Body of pancreas (tissue), 4 donors: ENCODE measurements around the gene ADORA1.

Experiments
- CTCF ChIP-seq, 7 experiments: fragments of 450-650 bp in 4 of 7; fragments of 200-600 bp in 3 of 7; sonication (generic) in 3 of 7; IDR thresholded peaks; one replicate each; pipeline ENCODE4 v1.5.1; 2016 to 2019; ENCODE audit warnings: antibody characterized with exemption in 7 of 7
- POLR2A ChIP-seq, 3 donors: fragments of 450-650 bp; IDR thresholded peaks; one replicate each; pipeline ENCODE4 v1.6.1; 2016; ENCODE audit warnings: antibody characterized with exemption in 3 of 3, mild to moderate bottlenecking in 2 of 3

DNA sequence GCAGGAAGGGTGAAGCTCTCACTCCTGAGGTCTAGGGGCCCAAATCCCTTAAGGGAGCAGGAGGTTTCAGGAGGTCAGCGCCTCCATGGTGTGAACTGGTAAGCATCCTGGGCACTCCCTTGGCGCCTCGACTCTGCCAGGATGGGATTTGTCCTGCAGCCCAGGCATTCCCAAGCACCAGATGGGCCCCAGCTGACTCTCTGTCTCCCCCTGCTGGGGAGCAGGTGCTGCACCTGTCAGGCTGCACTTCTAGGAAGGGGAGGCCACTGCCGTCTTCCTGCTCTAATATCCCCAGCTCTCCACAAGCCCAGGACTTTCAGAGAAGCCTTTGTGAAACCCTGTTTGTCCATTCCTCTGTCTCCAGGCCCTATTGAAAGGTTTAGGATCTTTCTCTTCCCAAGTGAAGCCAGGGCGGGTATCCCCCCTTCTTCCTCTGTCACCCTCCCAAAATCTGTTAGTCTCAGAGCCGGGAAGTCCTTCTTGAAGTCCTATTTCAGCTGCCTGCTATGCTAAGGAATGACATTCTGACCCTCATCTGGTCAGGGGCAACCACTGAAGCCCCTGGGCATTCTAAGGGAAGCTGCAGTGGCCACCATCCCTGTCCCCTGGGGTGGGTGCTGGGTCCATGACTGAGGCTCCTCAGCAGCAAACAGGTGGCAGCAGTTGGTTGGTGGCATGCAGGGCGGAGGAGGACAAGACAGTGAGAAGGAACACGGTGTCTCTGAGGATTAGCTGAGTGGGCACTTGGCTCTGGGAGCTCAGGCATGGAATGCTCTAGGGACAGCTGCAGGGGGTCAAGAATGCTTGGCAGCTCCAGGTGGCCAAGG, 44.9 kb downstream of the ADORA1 start:
- TF ChIP-seq CTCF (IDR thresholded peaks at IDR 0.05) (peak; percentile 84 to 94 (median 90)), POLR2A (IDR thresholded peaks at IDR 0.05) (no peak)
